Chondrocyte (in vitro differentiated cells): ENCODE results near the gene MCM6. TPM values are rescaled to one million over a fixed set of nuclear protein-coding genes. Genes with fewer than 3 reads are reported as not detected.
"Not testable (repeated sequence)": the region's sequence is repeated elsewhere in the genome, so short reads cannot be mapped to it uniquely, and the experiment has no call there.

ENCODE experiments used
- DNase-seq: peaks from one replicate; pipeline ENCODE4 v3.0.0; 2021; ENCODE audit warnings: mixed read lengths, low spot score
- H3K27ac Mint-ChIP-seq: one replicate; pipeline ENCODE4 v1.8.0; 2021; ENCODE audit warnings: mild to moderate bottlenecking, moderate library complexity, mixed read lengths; ENCODE audit not compliant: unreplicated experiment
- H3K27me3 Mint-ChIP-seq: 2 replicates; pipeline ENCODE4 v1.8.0; 2021; ENCODE audit warnings: low read depth, mixed read lengths
- H3K36me3 Mint-ChIP-seq: 2 replicates; pipeline ENCODE4 v1.8.0; 2021; ENCODE audit warnings: low read depth, mixed read lengths
- H3K4me1 Mint-ChIP-seq: 2 replicates; pipeline ENCODE4 v1.8.0; 2021; ENCODE audit warnings: low read depth, mild to moderate bottlenecking, mixed read lengths
- H3K4me3 Mint-ChIP-seq: one replicate; pipeline ENCODE4 v1.8.0; 2021; ENCODE audit warnings: mild to moderate bottlenecking, moderate library complexity, mixed read lengths; ENCODE audit not compliant: unreplicated experiment
- H3K9me3 Mint-ChIP-seq: 2 replicates; pipeline ENCODE4 v1.8.0; 2021; ENCODE audit warnings: low read depth, mixed read lengths
- total RNA-seq: library from RNA; stranded (reverse); gene quantifications from 3 replicates; pipeline ENCODE4 v1.2.1, GENCODE V29; 2021
- TF ChIP-seq, protein P1 (sequence below): fragments of 200-600 bp; sonication (generic); IDR thresholded peaks from 2 replicates; pipeline ENCODE4 v1.5.0; 2021; ENCODE audit warnings: antibody characterized with exemption, mild to moderate bottlenecking, moderate library complexity

The MCM6 gene
- total RNA-seq, 1 donor from 2014 or later, result 22.2 TPM

- DNase-seq, result no peak
- Mint-ChIP-seq H3K36me3 (no peaks in the 10 kb centered on the region), H3K4me1 (peaks cover 9% of the 10 kb centered on the region), H3K4me3 (no peak overlapping the region), H3K9me3 (peaks cover 3% of the 10 kb centered on the region), H3K27ac (no peak overlapping the region), H3K27me3 (no peaks in the 10 kb centered on the region)
- TF ChIP-seq, protein P1, sequence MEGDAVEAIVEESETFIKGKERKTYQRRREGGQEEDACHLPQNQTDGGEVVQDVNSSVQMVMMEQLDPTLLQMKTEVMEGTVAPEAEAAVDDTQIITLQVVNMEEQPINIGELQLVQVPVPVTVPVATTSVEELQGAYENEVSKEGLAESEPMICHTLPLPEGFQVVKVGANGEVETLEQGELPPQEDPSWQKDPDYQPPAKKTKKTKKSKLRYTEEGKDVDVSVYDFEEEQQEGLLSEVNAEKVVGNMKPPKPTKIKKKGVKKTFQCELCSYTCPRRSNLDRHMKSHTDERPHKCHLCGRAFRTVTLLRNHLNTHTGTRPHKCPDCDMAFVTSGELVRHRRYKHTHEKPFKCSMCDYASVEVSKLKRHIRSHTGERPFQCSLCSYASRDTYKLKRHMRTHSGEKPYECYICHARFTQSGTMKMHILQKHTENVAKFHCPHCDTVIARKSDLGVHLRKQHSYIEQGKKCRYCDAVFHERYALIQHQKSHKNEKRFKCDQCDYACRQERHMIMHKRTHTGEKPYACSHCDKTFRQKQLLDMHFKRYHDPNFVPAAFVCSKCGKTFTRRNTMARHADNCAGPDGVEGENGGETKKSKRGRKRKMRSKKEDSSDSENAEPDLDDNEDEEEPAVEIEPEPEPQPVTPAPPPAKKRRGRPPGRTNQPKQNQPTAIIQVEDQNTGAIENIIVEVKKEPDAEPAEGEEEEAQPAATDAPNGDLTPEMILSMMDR, result no peak
Observed at GRCh38 chr2:135817466-135817865, 58.8 kb downstream of the MCM6 start.

GRCh38 chr2:135815269-135815668, 61.0 kb downstream of the MCM6 start:
- Mint-ChIP-seq H3K27ac (no peak overlapping the region), H3K9me3 (no peaks in the 10 kb centered on the region), H3K27me3 (no peaks in the 10 kb centered on the region), H3K4me3 (no peak overlapping the region), H3K36me3 (no peaks in the 10 kb centered on the region), H3K4me1 (peaks cover 7% of the 10 kb centered on the region)
- DNase-seq, result no peak
- TF ChIP-seq, protein P1, result no peak

- Mint-ChIP-seq H3K36me3 (no peaks in the 10 kb centered on the region), H3K27me3 (no peaks in the 10 kb centered on the region)
Observed at GRCh38 chr2:135812907-135813511, 63.2 kb downstream of the MCM6 start.

DNA sequence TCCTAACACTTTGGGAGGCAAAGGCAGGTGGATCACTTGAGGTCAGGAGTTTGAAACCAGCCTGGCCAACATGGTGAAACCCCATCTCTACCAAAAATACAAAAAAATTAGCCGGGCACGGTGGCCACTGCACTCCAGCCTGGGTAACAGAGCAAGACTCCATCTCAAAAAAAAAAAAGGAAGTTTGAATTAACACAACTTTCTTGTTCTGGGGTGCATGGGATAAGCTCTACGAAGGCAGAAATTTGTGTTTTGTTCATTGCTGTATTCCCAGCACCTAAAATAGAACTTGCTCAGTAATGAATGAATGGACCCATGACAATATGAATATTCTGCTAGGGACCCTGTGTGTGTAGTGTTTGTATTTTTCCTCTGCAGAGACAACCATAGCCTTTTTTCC, 68.4 kb downstream of the MCM6 start:
- not testable (repeated sequence) for H3K27ac Mint-ChIP-seq, H3K9me3 Mint-ChIP-seq, H3K4me3 Mint-ChIP-seq, H3K27me3 Mint-ChIP-seq, H3K36me3 Mint-ChIP-seq, DNase-seq, H3K4me1 Mint-ChIP-seq

More at GRCh38 chr2:135812907-135813511, 63.2 kb downstream of the MCM6 start:
- Mint-ChIP-seq H3K27ac (no peak overlapping the region), H3K4me3 (no peak overlapping the region), H3K9me3 (no peaks in the 10 kb centered on the region), H3K4me1 (peaks cover 3% of the 10 kb centered on the region)
- DNase-seq, result no peak
- TF ChIP-seq, protein P1, result no peak

GRCh38 chr2:135803278-135803677, 73.0 kb downstream of the MCM6 start:
- no peak overlapping the region for H3K27ac Mint-ChIP-seq
- DNase-seq, result no peak

More at GRCh38 chr2:135803278-135803677, 73.0 kb downstream of the MCM6 start:
- TF ChIP-seq, protein P1, result no peak
- Mint-ChIP-seq H3K27me3 (no peaks in the 10 kb centered on the region), H3K4me1 (no peaks in the 10 kb centered on the region), H3K9me3 (peaks cover 5% of the 10 kb centered on the region), H3K4me3 (no peak overlapping the region), H3K36me3 (no peaks in the 10 kb centered on the region)
